CD14-positive monocyte (primary cell): ENCODE measurements around the gene LRCH1. TPM values are rescaled to one million over a fixed set of nuclear protein-coding genes. Genes with fewer than 3 reads are reported as not detected.

Source experiments
- DNase-seq, 3 donors: peaks; one replicate each; pipeline ENCODE4 v3.0.0-alpha.2; 2011 to 2022
- H2AFZ ChIP-seq: 2 replicates; pipeline ENCODE4 v1.6.0; 2012; ENCODE audit warnings: mild to moderate bottlenecking, low read depth, low read length, inconsistent platforms; ENCODE audit not compliant: insufficient read depth, poor library complexity, severe bottlenecking
- H3K27ac ChIP-seq, 2 donors: 1 replicate in 1 of 2; 2 replicates in 1 of 2; pipeline ENCODE4 v1.5.1; 2012 to 2013; ENCODE audit warnings: low read length in 2 of 2, control low read depth in 1 of 2, inconsistent platforms in 1 of 2, low read depth in 1 of 2, mild to moderate bottlenecking in 1 of 2
- H3K27me3 ChIP-seq, 2 donors: one replicate each; pipeline versions ENCODE4 v1.6.0 to v1.6.1; 2011 to 2013; ENCODE audit warnings: low read length in 2 of 2; ENCODE audit not compliant: control insufficient read depth in 2 of 2, insufficient read depth in 2 of 2
- H3K36me3 ChIP-seq, 2 donors: replicated peaks in 1 of 2; 1 replicate in 1 of 2; 2 replicates in 1 of 2; pipeline versions ENCODE4 v1.5.1 to v1.6.1; 2012 to 2013; ENCODE audit warnings: low read length in 2 of 2, control low read depth in 1 of 2, inconsistent platforms in 1 of 2, mild to moderate bottlenecking in 1 of 2; ENCODE audit not compliant: insufficient read depth in 2 of 2, control insufficient read depth in 1 of 2
- H3K4me1 ChIP-seq, 2 donors: 1 replicate in 1 of 2; 2 replicates in 1 of 2; pipeline versions ENCODE4 v1.5.1 to v1.6.1; 2012 to 2013; ENCODE audit warnings: low read length in 2 of 2, control low read depth in 1 of 2, inconsistent platforms in 1 of 2, mild to moderate bottlenecking in 1 of 2, moderate library complexity in 1 of 2; ENCODE audit not compliant: insufficient read depth in 2 of 2, control insufficient read depth in 1 of 2
- H3K4me2 ChIP-seq: replicated peaks from 2 replicates; pipeline ENCODE3; 2012; ENCODE audit warnings: low read length, moderate library complexity, mild to moderate bottlenecking; ENCODE audit not compliant: poor library complexity, severe bottlenecking; ENCODE audit errors: extremely low read depth
- H3K4me3 ChIP-seq, 3 experiments: fragments of 200-600 bp in 1 of 3; sonication (generic) in 1 of 3; replicated peaks in 1 of 3; 1 replicate in 2 of 3; 2 replicates in 1 of 3; pipeline ENCODE4 v1.5.1; 2011 to 2013; ENCODE audit warnings: low read length in 3 of 3, mild to moderate bottlenecking in 3 of 3, control low read depth in 2 of 3, low read depth in 2 of 3, inconsistent platforms in 1 of 3, moderate library complexity in 1 of 3
- H3K79me2 ChIP-seq: 2 replicates; pipeline ENCODE4 v1.6.0; 2012; ENCODE audit warnings: mild to moderate bottlenecking, control low read depth, inconsistent platforms, low read length, moderate library complexity; ENCODE audit not compliant: insufficient read depth
- H3K9ac ChIP-seq: 2 replicates; pipeline ENCODE4 v1.6.0; 2017; ENCODE audit warnings: low read length, mild to moderate bottlenecking; ENCODE audit not compliant: insufficient read depth, poor library complexity, severe bottlenecking
- H3K9me3 ChIP-seq, 2 donors: replicated peaks in 1 of 2; 1 replicate in 1 of 2; 2 replicates in 1 of 2; pipeline versions ENCODE4 v1.5.1 to v1.6.1; 2012 to 2013; ENCODE audit warnings: low read length in 2 of 2, control low read depth in 1 of 2; ENCODE audit not compliant: control insufficient read depth in 1 of 2, insufficient read depth in 1 of 2
- H4K20me1 ChIP-seq: 2 replicates; pipeline ENCODE4 v1.6.0; 2012; ENCODE audit warnings: mild to moderate bottlenecking, low read length, control low read depth, moderate library complexity; ENCODE audit not compliant: insufficient read depth
- H3K27ac Mint-ChIP-seq, 7 donors: one replicate each; pipeline ENCODE4 v1.8.0; 2020; ENCODE audit warnings: mild to moderate bottlenecking in 7 of 7, mixed read lengths in 7 of 7, moderate library complexity in 6 of 7, inconsistent platforms in 2 of 7
- H3K27me3 Mint-ChIP-seq, 3 donors: one replicate each; pipeline ENCODE4 v1.8.0; 2021 to 2022; ENCODE audit warnings: low read depth in 3 of 3, mild to moderate bottlenecking in 3 of 3, mixed read lengths in 3 of 3, moderate library complexity in 3 of 3, inconsistent platforms in 1 of 3
- H3K36me3 Mint-ChIP-seq, 2 donors: one replicate each; pipeline ENCODE4 v1.8.0; 2020; ENCODE audit warnings: mixed read lengths in 2 of 2, inconsistent platforms in 1 of 2, mild to moderate bottlenecking in 1 of 2
- H3K4me1 Mint-ChIP-seq: one replicate; pipeline ENCODE4 v1.8.0; 2020; ENCODE audit warnings: mild to moderate bottlenecking, mixed read lengths
- H3K4me3 Mint-ChIP-seq, 2 donors: one replicate each; pipeline ENCODE4 v1.8.0; 2020; ENCODE audit warnings: mild to moderate bottlenecking in 2 of 2, mixed read lengths in 2 of 2, moderate library complexity in 1 of 2
- H3K9me3 Mint-ChIP-seq, 7 donors: one replicate each; pipeline ENCODE4 v1.8.0; 2020 to 2022; ENCODE audit warnings: mixed read lengths in 7 of 7, mild to moderate bottlenecking in 6 of 7, moderate library complexity in 6 of 7, inconsistent platforms in 2 of 7
- CTCF ChIP-seq: fragments of 200-600 bp; IDR thresholded peaks from one replicate; pipeline ENCODE4 v1.8.0; 2022; ENCODE audit warnings: antibody characterized with exemption, mild to moderate bottlenecking
- WGBS: methylation state at CpG from one replicate; pipeline ENCODE4 v1.1.5; 2013; ENCODE audit warnings: missing lambda C conversion rate; ENCODE audit not compliant: insufficient coverage; 5-methylcytosine and 5-hydroxymethylcytosine counted together
- intact Hi-C, 2 donors: fragments of 100-400 bp; cut with micrococcal nuclease; formaldehyde crosslinking; loops; one replicate each; pipeline versions ENCODE4 v1.15.0 to v1.15.1; 2023
- polyA plus RNA-seq, 3 donors: library from polyadenylated mRNA; depleted of rRNA in 1 of 3; unstranded in 2 of 3; stranded (reverse) in 1 of 3; fragments of 300-500 nt in 2 of 3; fragments of >200 nt in 1 of 3; fragmentation: Illumina TruSeq in 2 of 3; gene quantifications; 1 replicate in 2 of 3; 2 replicates in 1 of 3; pipeline ENCODE4 v1.2.3, GENCODE V29; 2012 to 2021

Gene LRCH1
- polyA plus RNA-seq, 3 donors: 0.88 to 7.1 (median 2.1) TPM

GRCh38 chr13:46637213-46637612 lies 84.2 kb downstream of the LRCH1 start:
- Histone ChIP-seq H3K9me3 (no peaks in the 10 kb centered on the region), H3K4me3 (no peak overlapping the region), H3K36me3 (no peaks in the 10 kb centered on the region), H3K79me2 (peaks cover 55% of the 10 kb centered on the region), H4K20me1 (peaks cover 84% of the 10 kb centered on the region), H3K4me1 (peaks cover 20 to 21% of the 10 kb centered on the region in 2 donors), H2AFZ (no peak overlapping the region), H3K9ac (no peak overlapping the region), H3K27me3 (no peaks in the 10 kb centered on the region), H3K4me2 (no peak overlapping the region), H3K27ac (no peak overlapping the region)
- no peak for TF ChIP-seq CTCF
- H3K27me3 Mint-ChIP-seq: peaks cover 0 to 1% (median 0%) of the 10 kb centered on the region in 3 donors
- intact Hi-C loops: no loop called here
- H3K27ac Mint-ChIP-seq: peak overlapping the region in 2 of 7 donors; percentile 4 to 57
- H3K4me1 Mint-ChIP-seq: peaks cover 47% of the 10 kb centered on the region
- 96% methylated on average over 4 of the region's 4 CpGs for WGBS
- no peaks in the 10 kb centered on the region for H3K9me3 Mint-ChIP-seq
- no peak for DNase-seq
- no peak overlapping the region for H3K4me3 Mint-ChIP-seq
- peaks cover 2 to 6% of the 10 kb centered on the region in 2 donors for H3K36me3 Mint-ChIP-seq

GRCh38 chr13:46638262-46638661 lies 85.3 kb downstream of the LRCH1 start:
- no peak overlapping the region for H3K27ac Mint-ChIP-seq
- no peak for DNase-seq
- no peak overlapping the region for H3K4me3 Mint-ChIP-seq
- peaks cover 0 to 1% (median 0%) of the 10 kb centered on the region in 3 donors for H3K27me3 Mint-ChIP-seq
- Histone ChIP-seq H3K27me3 (no peaks in the 10 kb centered on the region), H3K4me2 (no peak overlapping the region), H3K36me3 (no peaks in the 10 kb centered on the region), H2AFZ (no peak overlapping the region), H3K4me3 (no peak overlapping the region), H3K4me1 (peaks cover 20 to 21% of the 10 kb centered on the region in 2 donors), H4K20me1 (peaks cover 93% of the 10 kb centered on the region), H3K79me2 (peaks cover 56% of the 10 kb centered on the region), H3K9me3 (no peaks in the 10 kb centered on the region), H3K27ac (no peak overlapping the region), H3K9ac (no peak overlapping the region)
- intact Hi-C loops: no loop called here
- peaks cover 2 to 6% of the 10 kb centered on the region in 2 donors for H3K36me3 Mint-ChIP-seq
- no CpG with 5 or more reads among the region's 2 CpGs for whole genome bisulfite sequencing
- H3K4me1 Mint-ChIP-seq: peaks cover 47% of the 10 kb centered on the region
- H3K9me3 Mint-ChIP-seq: no peaks in the 10 kb centered on the region
- no peak for TF ChIP-seq CTCF
